Measurements from ENCODE around the gene GALNT15. TPM values are rescaled to one million over a fixed set of nuclear protein-coding genes. Genes with fewer than 3 reads are reported as not detected.

GALNT15 gene
- total RNA-seq, 1 donor from 2014 or later = 0.39 TPM

- H3K4me1 Mint-ChIP-seq (ENCODE audit: low read depth, unreplicated experiment) = peaks cover 21% of the 10 kb centered on the region
- H3K27ac Mint-ChIP-seq (ENCODE audit: unreplicated experiment) = no peak overlapping the region
- peaks cover 2% of the 10 kb centered on the region for H3K9me3 Mint-ChIP-seq (ENCODE audit: unreplicated experiment)
- no peak overlapping the region for H3K4me3 Mint-ChIP-seq (ENCODE audit: unreplicated experiment)
- H3K27me3 Mint-ChIP-seq (ENCODE audit: unreplicated experiment) = no peaks in the 10 kb centered on the region
- no peak for TF ChIP-seq CTCF (IDR thresholded peaks at IDR 0.05; ENCODE audit: partially characterized antibody, unreplicated experiment)
- DNase-seq = no peak
- H3K36me3 Mint-ChIP-seq (ENCODE audit: unreplicated experiment) = no peaks in the 10 kb centered on the region
Measured at GRCh38 chr3:16241225-16241624, 66.7 kb downstream of the GALNT15 start.

GRCh38 chr3:16242177-16242576 is 67.7 kb downstream of the GALNT15 start:
- H3K4me1 Mint-ChIP-seq (ENCODE audit: low read depth, unreplicated experiment) = peaks cover 26% of the 10 kb centered on the region
- no peaks in the 10 kb centered on the region for H3K27me3 Mint-ChIP-seq (ENCODE audit: unreplicated experiment)
- no peak overlapping the region for H3K27ac Mint-ChIP-seq (ENCODE audit: unreplicated experiment)
- no peak for DNase-seq
- H3K9me3 Mint-ChIP-seq (ENCODE audit: unreplicated experiment) = peaks cover 2% of the 10 kb centered on the region
- no peak overlapping the region for H3K4me3 Mint-ChIP-seq (ENCODE audit: unreplicated experiment)
- no peak for TF ChIP-seq CTCF (IDR thresholded peaks at IDR 0.05; ENCODE audit: partially characterized antibody, unreplicated experiment)
- H3K36me3 Mint-ChIP-seq (ENCODE audit: unreplicated experiment) = no peaks in the 10 kb centered on the region

DNA sequence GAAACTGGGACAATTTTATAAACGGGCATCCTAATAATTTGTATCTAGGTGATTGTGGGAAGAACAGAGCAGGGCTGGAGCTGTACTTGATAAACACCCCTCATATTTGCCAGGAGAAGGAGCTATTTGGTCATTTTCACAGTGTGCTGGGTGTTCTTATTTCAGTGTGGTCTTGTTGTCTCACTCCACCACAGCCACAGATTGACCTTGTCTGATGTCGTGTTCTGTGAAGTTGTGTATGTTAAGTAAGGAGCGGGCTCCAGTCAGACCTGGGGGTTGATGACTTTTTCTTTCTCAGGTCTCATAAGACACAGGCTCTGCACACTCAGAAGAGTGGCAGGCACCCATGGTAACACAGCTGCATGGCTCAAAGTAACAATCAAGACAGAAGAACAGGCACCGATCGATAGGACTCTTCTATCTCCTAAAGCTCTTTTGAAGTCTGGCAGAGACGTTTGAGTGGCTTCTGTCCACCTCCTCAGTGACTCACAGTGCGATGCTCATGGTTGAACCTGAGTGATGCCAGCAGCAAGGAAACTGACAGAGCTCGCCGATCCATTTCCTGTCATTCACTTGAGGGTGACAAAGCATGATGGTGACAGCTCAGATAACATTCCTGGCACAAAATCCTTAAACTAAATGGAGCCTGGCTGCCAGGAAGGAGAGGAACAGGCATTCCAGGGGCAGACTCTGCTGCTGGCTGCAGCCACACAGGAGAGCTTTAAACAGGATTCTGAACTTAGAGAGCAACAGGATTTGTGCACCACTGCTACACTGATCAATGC is 69.4 kb downstream of the GALNT15 start:
- Mint-ChIP-seq H3K27ac (ENCODE audit: unreplicated experiment) (no peak overlapping the region), H3K4me3 (ENCODE audit: unreplicated experiment) (no peak overlapping the region), H3K27me3 (ENCODE audit: unreplicated experiment) (no peaks in the 10 kb centered on the region), H3K4me1 (ENCODE audit: low read depth, unreplicated experiment) (peaks cover 28% of the 10 kb centered on the region), H3K9me3 (ENCODE audit: unreplicated experiment) (peaks cover 2% of the 10 kb centered on the region), H3K36me3 (ENCODE audit: unreplicated experiment) (no peaks in the 10 kb centered on the region)
- no peak for TF ChIP-seq CTCF (IDR thresholded peaks at IDR 0.05; ENCODE audit: partially characterized antibody, unreplicated experiment)
- no peak for DNase-seq

- Mint-ChIP-seq H3K4me3 (ENCODE audit: unreplicated experiment) (peak overlapping the region; percentile 34), H3K27me3 (ENCODE audit: unreplicated experiment) (no peaks in the 10 kb centered on the region), H3K27ac (ENCODE audit: unreplicated experiment) (no peak overlapping the region), H3K4me1 (ENCODE audit: low read depth, unreplicated experiment) (peaks cover 19% of the 10 kb centered on the region), H3K36me3 (ENCODE audit: unreplicated experiment) (no peaks in the 10 kb centered on the region), H3K9me3 (ENCODE audit: unreplicated experiment) (peaks cover under 1% of the 10 kb centered on the region)
- no peak for DNase-seq
- TF ChIP-seq CTCF (IDR thresholded peaks at IDR 0.05; ENCODE audit: partially characterized antibody, unreplicated experiment) = no peak
Measured at GRCh38 chr3:16245609-16246008, 71.1 kb downstream of the GALNT15 start.

- H3K4me3 Mint-ChIP-seq (ENCODE audit: unreplicated experiment) = no peak overlapping the region
- peak overlapping the region; percentile 94 for H3K27ac Mint-ChIP-seq (ENCODE audit: unreplicated experiment)
- no peaks in the 10 kb centered on the region for H3K36me3 Mint-ChIP-seq (ENCODE audit: unreplicated experiment)
- no peaks in the 10 kb centered on the region for H3K27me3 Mint-ChIP-seq (ENCODE audit: unreplicated experiment)
- DNase-seq = peak; percentile 85
- peaks cover 1% of the 10 kb centered on the region for H3K9me3 Mint-ChIP-seq (ENCODE audit: unreplicated experiment)
- TF ChIP-seq CTCF (IDR thresholded peaks at IDR 0.05; ENCODE audit: partially characterized antibody, unreplicated experiment) = peak; percentile 98
- peaks cover 21% of the 10 kb centered on the region for H3K4me1 Mint-ChIP-seq (ENCODE audit: low read depth, unreplicated experiment)
Measured at GRCh38 chr3:16247282-16248061, 73.0 kb downstream of the GALNT15 start.

Data from glutamatergic neuron (in vitro differentiated cells).